Measurements from ENCODE around the gene CA10. TPM values are rescaled to one million over a fixed set of nuclear protein-coding genes. Genes with fewer than 3 reads are reported as not detected.
A peak's percentile ranks its signal among the peaks of the same experiment; 100 is the strongest.

CA10 gene
- total RNA-seq, 2 donors from 2014 or later, result not detected

DNA sequence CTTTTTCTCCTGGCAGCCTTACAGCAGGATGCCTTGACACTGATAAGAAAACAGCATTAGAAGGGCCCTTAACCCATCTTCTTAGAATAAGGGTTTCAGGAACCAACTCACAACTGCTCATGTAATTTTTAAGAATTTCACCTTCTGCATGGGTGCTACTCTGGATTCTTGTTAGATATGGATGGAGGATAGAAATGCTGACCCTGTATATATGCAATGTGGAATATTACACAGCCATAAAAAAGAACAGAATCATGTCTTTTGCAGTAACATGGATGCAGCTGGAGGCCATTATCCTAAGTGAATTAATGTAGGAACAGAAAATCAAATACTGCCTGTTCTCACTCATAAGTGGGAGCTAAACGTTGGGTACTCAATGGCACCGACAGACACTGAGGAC, 423.5 kb downstream of the CA10 start:
- no peaks in the 10 kb centered on the region for H3K27me3 ChIP-seq (replicated peaks; ENCODE audit: insufficient read depth)
- no peaks in the 10 kb centered on the region for H3K4me1 ChIP-seq (ENCODE audit: control insufficient read depth in 1 of 2, low read depth in 2 of 2)
- DNase-seq (ENCODE audit: low spot score) (no peak), ATAC-seq (ENCODE audit: insufficient number of reproducible peaks, low FRiP score, low read depth) (no peak)
- no peaks in the 10 kb centered on the region for H3K9me3 ChIP-seq
- H3K4me3 ChIP-seq, result no peak overlapping the region
- no peak overlapping the region for H3K27ac ChIP-seq
- H3K36me3 ChIP-seq, result no peaks in the 10 kb centered on the region
- TF ChIP-seq CTCF (IDR thresholded peaks at IDR 0.05), result no peak

DNA sequence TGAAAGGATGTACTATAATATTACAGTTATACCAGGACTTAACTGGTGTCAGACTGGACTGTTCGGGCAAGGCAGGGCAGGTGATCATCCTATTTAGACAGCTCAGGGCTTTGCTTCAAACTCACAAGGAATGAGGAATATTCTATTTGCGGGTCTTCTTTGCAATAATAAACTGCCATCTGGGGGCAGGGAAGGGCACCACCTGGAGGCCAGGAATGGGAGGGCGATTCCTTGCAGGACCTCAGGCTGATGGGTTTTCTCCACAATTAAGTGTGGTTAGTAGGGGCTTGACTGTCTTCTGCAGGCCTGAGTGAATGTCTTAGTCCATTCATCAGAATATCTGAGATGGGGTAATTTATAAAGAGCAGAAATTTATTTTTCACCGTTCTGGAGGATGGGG, 424.1 kb downstream of the CA10 start:
- DNase-seq (ENCODE audit: low spot score) (no peak), ATAC-seq (ENCODE audit: insufficient number of reproducible peaks, low FRiP score, low read depth) (no peak)
- H3K4me1 ChIP-seq (ENCODE audit: control insufficient read depth in 1 of 2, low read depth in 2 of 2), result no peaks in the 10 kb centered on the region
- no peaks in the 10 kb centered on the region for H3K9me3 ChIP-seq
- H3K27me3 ChIP-seq (replicated peaks; ENCODE audit: insufficient read depth), result no peaks in the 10 kb centered on the region
- no peaks in the 10 kb centered on the region for H3K36me3 ChIP-seq
- H3K27ac ChIP-seq, result no peak overlapping the region
- no peak overlapping the region for H3K4me3 ChIP-seq
- peak; percentile 54 for TF ChIP-seq CTCF (IDR thresholded peaks at IDR 0.05)

DNA sequence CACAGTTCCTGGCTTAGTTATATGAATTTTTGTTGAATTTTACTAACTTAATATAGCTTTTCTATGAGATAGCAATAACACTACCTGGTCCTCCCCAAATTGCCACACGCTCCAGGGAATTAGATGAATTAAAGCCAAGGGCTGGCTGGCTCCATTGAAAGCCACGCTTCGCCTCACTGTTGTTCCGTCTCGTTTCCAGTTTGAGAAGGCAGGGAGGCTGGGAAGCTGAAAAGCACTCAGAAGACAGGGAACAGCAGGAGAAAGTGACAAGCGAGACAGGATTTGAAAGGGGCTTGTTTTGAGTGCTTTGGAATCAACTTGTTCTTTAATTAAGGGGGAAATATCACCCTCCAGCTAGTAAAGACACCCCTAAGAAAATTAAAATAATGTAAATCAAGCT, 425.3 kb downstream of the CA10 start:
- Histone ChIP-seq H3K27me3 (replicated peaks; ENCODE audit: insufficient read depth) (no peaks in the 10 kb centered on the region), H3K4me1 (ENCODE audit: control insufficient read depth in 1 of 2, low read depth in 2 of 2) (no peaks in the 10 kb centered on the region), H3K9me3 (no peaks in the 10 kb centered on the region), H3K4me3 (no peak overlapping the region), H3K36me3 (no peaks in the 10 kb centered on the region), H3K27ac (no peak overlapping the region)
- DNase-seq (ENCODE audit: low spot score) (no peak), ATAC-seq (ENCODE audit: insufficient number of reproducible peaks, low FRiP score, low read depth) (no peak)
- TF ChIP-seq CTCF (IDR thresholded peaks at IDR 0.05), result no peak

DNA sequence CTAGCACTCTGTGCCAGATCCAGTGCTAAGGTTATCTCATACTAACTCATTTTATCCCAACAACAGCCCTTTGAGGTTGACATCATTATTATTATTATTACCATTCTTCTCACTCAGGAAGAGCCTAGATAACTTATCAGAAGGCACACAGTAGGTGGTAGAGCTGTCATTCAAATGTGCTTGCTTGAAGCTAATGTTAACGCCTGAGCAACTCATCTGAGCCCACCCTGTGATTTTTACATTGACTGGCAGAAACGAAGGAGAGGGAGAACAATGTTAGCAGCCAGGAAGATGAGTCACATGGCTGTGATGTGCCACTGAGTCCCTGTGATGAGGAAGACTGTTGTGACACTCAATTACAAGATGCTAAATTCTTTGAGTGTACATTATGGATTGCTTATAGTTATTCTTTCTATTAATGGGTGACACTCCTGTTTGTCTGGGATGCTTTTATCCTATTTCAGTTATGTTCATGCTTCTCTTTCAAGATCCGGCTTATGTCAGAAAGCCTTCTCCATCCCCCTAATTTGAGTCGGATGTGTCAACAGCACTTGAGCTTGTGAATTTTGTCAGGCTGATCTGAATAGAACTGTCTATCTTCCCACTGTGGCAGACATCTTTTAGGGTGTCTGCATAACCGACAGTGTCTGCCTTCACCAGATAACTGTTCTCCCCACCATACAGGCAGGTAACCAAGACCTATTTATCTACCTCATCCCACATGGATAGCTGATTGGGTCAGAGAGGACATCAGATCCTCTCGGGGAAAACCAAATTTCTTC, 426.4 kb downstream of the CA10 start:
- Histone ChIP-seq H3K4me3 (no peak overlapping the region), H3K36me3 (no peaks in the 10 kb centered on the region), H3K27ac (no peak overlapping the region), H3K27me3 (replicated peaks; ENCODE audit: insufficient read depth) (no peaks in the 10 kb centered on the region), H3K9me3 (no peaks in the 10 kb centered on the region), H3K4me1 (ENCODE audit: control insufficient read depth in 1 of 2, low read depth in 2 of 2) (no peaks in the 10 kb centered on the region)
- ATAC-seq (ENCODE audit: insufficient number of reproducible peaks, low FRiP score, low read depth) (no peak), DNase-seq (ENCODE audit: low spot score) (no peak)
- TF ChIP-seq CTCF (IDR thresholded peaks at IDR 0.05), result no peak

DNA sequence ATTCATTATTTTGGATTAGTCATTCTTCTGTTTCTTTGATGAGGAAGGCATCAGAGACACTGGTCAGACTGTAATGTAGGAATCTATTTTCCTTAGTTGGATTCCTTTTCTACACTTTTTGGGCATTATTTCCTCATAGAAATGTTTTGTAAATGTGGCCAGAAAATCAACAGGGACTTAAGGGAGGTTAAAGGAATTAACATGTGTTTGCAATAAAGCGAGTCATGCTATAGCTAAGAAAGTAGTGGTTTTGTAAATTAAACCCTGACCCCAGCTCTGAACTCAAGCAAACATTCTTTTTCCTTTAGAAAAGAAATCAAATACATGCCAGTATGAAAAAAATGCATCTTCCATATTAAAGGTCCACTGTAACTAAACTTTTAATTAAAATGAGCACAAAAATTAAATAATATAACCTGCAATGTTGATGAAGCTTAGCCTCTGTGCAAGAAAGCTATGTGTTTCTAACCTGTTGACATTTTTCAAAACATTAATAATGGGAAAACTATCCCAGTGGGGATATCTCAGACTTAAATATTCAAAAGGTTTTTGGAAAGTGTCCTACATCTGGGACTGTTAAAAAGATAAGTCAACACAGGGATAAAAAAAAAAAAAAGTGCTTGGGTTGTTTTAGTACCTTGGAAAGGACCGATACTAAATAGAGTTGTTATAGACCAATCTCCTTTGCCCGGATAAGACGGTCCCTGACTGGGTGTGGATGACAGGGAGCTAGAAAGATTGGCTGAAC, 428.0 kb downstream of the CA10 start:
- Histone ChIP-seq H3K9me3 (no peaks in the 10 kb centered on the region), H3K36me3 (no peaks in the 10 kb centered on the region), H3K27ac (no peak overlapping the region), H3K4me1 (ENCODE audit: control insufficient read depth in 1 of 2, low read depth in 2 of 2) (no peaks in the 10 kb centered on the region), H3K4me3 (no peak overlapping the region), H3K27me3 (replicated peaks; ENCODE audit: insufficient read depth) (no peaks in the 10 kb centered on the region)
- DNase-seq (ENCODE audit: low spot score) (no peak), ATAC-seq (ENCODE audit: insufficient number of reproducible peaks, low FRiP score, low read depth) (no peak)
- TF ChIP-seq CTCF (IDR thresholded peaks at IDR 0.05), result no peak
